HUES6 (cell line): Measurements from ENCODE around the gene INSRR.

Source experiments
- H3K27ac ChIP-seq: 2 replicates; pipeline ENCODE4 v1.7.0; 2013; ENCODE audit warnings: low read depth, mild to moderate bottlenecking, low read length, inconsistent platforms
- H3K27me3 ChIP-seq: 2 replicates; pipeline ENCODE4 v1.6.1; 2013; ENCODE audit warnings: low read length; ENCODE audit not compliant: control insufficient read depth, insufficient read depth
- H3K36me3 ChIP-seq: 2 replicates; pipeline ENCODE4 v1.6.1; 2013; ENCODE audit warnings: low read length; ENCODE audit not compliant: control insufficient read depth, insufficient read depth
- H3K4me1 ChIP-seq: 2 replicates; pipeline ENCODE4 v1.6.1; 2013; ENCODE audit warnings: low read length; ENCODE audit not compliant: control insufficient read depth, insufficient read depth
- H3K4me3 ChIP-seq: 2 replicates; pipeline ENCODE4 v1.5.1; 2013; ENCODE audit warnings: low read depth, low read length
- H3K9ac ChIP-seq: one replicate; pipeline ENCODE4 v1.6.1; 2013; ENCODE audit warnings: mild to moderate bottlenecking, low read length
- H3K9me3 ChIP-seq: 2 replicates; pipeline ENCODE4 v1.6.1; 2013; ENCODE audit warnings: low read depth, low read length; ENCODE audit not compliant: control insufficient read depth, insufficient read depth

Gene INSRR

GRCh38 chr1:156882543-156882942, 23.6 kb upstream of the INSRR start:
- Histone ChIP-seq H3K9me3 (no peaks in the 10 kb centered on the region), H3K36me3 (no peaks in the 10 kb centered on the region), H3K4me3 (no peak overlapping the region), H3K27me3 (peaks cover 72% of the 10 kb centered on the region), H3K9ac (no peak overlapping the region), H3K4me1 (peaks cover 29% of the 10 kb centered on the region), H3K27ac (no peak overlapping the region)

GRCh38 chr1:156881663-156882062, 22.7 kb upstream of the INSRR start:
- Histone ChIP-seq H3K27ac (no peak overlapping the region), H3K9ac (no peak overlapping the region), H3K27me3 (peaks cover 74% of the 10 kb centered on the region), H3K4me3 (no peak overlapping the region), H3K9me3 (no peaks in the 10 kb centered on the region), H3K36me3 (no peaks in the 10 kb centered on the region), H3K4me1 (peaks cover 25% of the 10 kb centered on the region)

GRCh38 chr1:156881101-156881500, 22.2 kb upstream of the INSRR start:
- Histone ChIP-seq H3K4me3 (no peak overlapping the region), H3K9me3 (no peaks in the 10 kb centered on the region), H3K27ac (no peak overlapping the region), H3K4me1 (peaks cover 24% of the 10 kb centered on the region), H3K36me3 (no peaks in the 10 kb centered on the region), H3K9ac (no peak overlapping the region), H3K27me3 (peaks cover 74% of the 10 kb centered on the region)

- no peaks in the 10 kb centered on the region for H3K9me3 ChIP-seq
- H3K36me3 ChIP-seq: no peaks in the 10 kb centered on the region
- no peak overlapping the region for H3K4me3 ChIP-seq
- peaks cover 74% of the 10 kb centered on the region for H3K27me3 ChIP-seq
- H3K9ac ChIP-seq: no peak overlapping the region
- peaks cover 18% of the 10 kb centered on the region for H3K4me1 ChIP-seq
- H3K27ac ChIP-seq: no peak overlapping the region
Observed at GRCh38 chr1:156880473-156880872, 21.6 kb upstream of the INSRR start.

GRCh38 chr1:156879876-156880275, 21.0 kb upstream of the INSRR start:
- H3K27ac ChIP-seq: no peak overlapping the region
- H3K4me3 ChIP-seq: no peak overlapping the region
- no peak overlapping the region for H3K9ac ChIP-seq
- peaks cover 74% of the 10 kb centered on the region for H3K27me3 ChIP-seq
- H3K9me3 ChIP-seq: no peaks in the 10 kb centered on the region
- no peaks in the 10 kb centered on the region for H3K36me3 ChIP-seq
- peaks cover 12% of the 10 kb centered on the region for H3K4me1 ChIP-seq

- no peak overlapping the region for H3K9ac ChIP-seq
Observed at GRCh38 chr1:156877433-156878170, 18.7 kb upstream of the INSRR start.

GRCh38 chr1:156876281-156876680, 17.4 kb upstream of the INSRR start:
- Histone ChIP-seq H3K9ac (no peak overlapping the region), H3K36me3 (no peaks in the 10 kb centered on the region), H3K27ac (no peak overlapping the region), H3K4me1 (0 out of 2 replicates have a peak, but pooled peaks cover 5% of the 10 kb centered on the region), H3K4me3 (no peak overlapping the region), H3K9me3 (no peaks in the 10 kb centered on the region), H3K27me3 (peaks cover 62% of the 10 kb centered on the region)

More at GRCh38 chr1:156877433-156878170, 18.7 kb upstream of the INSRR start:
- Histone ChIP-seq H3K4me3 (no peak overlapping the region), H3K27ac (no peak overlapping the region), H3K27me3 (peaks cover 64% of the 10 kb centered on the region), H3K4me1 (0 out of 2 replicates have a peak, but pooled peaks cover 5% of the 10 kb centered on the region), H3K9me3 (no peaks in the 10 kb centered on the region), H3K36me3 (no peaks in the 10 kb centered on the region)

GRCh38 chr1:156875341-156875615, 16.4 kb upstream of the INSRR start:
- no peak overlapping the region for H3K27ac ChIP-seq
- H3K9ac ChIP-seq: no peak overlapping the region
- no peak overlapping the region for H3K4me3 ChIP-seq
- H3K27me3 ChIP-seq: peaks cover 60% of the 10 kb centered on the region
- no peaks in the 10 kb centered on the region for H3K36me3 ChIP-seq
- H3K9me3 ChIP-seq: no peaks in the 10 kb centered on the region
- 0 out of 2 replicates have a peak, but pooled peaks cover 5% of the 10 kb centered on the region for H3K4me1 ChIP-seq

GRCh38 chr1:156874572-156875340, 15.8 kb upstream of the INSRR start:
- H3K9ac ChIP-seq: no peak overlapping the region

GRCh38 chr1:156874142-156874541, 15.2 kb upstream of the INSRR start:
- 0 out of 2 replicates have a peak, but pooled peaks cover 5% of the 10 kb centered on the region for H3K4me1 ChIP-seq
- no peak overlapping the region for H3K9ac ChIP-seq
- H3K27me3 ChIP-seq: peaks cover 52% of the 10 kb centered on the region

More at GRCh38 chr1:156874572-156875340, 15.8 kb upstream of the INSRR start:
- Histone ChIP-seq H3K27me3 (peaks cover 55% of the 10 kb centered on the region), H3K36me3 (no peaks in the 10 kb centered on the region), H3K27ac (no peak overlapping the region), H3K9me3 (no peaks in the 10 kb centered on the region), H3K4me1 (0 out of 2 replicates have a peak, but pooled peaks cover 5% of the 10 kb centered on the region), H3K4me3 (no peak overlapping the region)

GRCh38 chr1:156873659-156874058, 14.7 kb upstream of the INSRR start:
- H3K9ac ChIP-seq: no peak overlapping the region

More at GRCh38 chr1:156874142-156874541, 15.2 kb upstream of the INSRR start:
- H3K27ac ChIP-seq: no peak overlapping the region
- H3K4me3 ChIP-seq: no peak overlapping the region
- no peaks in the 10 kb centered on the region for H3K9me3 ChIP-seq
- no peaks in the 10 kb centered on the region for H3K36me3 ChIP-seq

More at GRCh38 chr1:156873659-156874058, 14.7 kb upstream of the INSRR start:
- no peaks in the 10 kb centered on the region for H3K36me3 ChIP-seq
- peaks cover 50% of the 10 kb centered on the region for H3K27me3 ChIP-seq
- 0 out of 2 replicates have a peak, but pooled peaks cover 5% of the 10 kb centered on the region for H3K4me1 ChIP-seq
- H3K9me3 ChIP-seq: no peaks in the 10 kb centered on the region
- H3K4me3 ChIP-seq: no peak overlapping the region
- H3K27ac ChIP-seq: no peak overlapping the region
